Measurements from ENCODE around the gene LRIG2.
"Not testable (repeated sequence)": the region's sequence is repeated elsewhere in the genome, so short reads cannot be mapped to it uniquely, and the experiment has no call there.

DNA sequence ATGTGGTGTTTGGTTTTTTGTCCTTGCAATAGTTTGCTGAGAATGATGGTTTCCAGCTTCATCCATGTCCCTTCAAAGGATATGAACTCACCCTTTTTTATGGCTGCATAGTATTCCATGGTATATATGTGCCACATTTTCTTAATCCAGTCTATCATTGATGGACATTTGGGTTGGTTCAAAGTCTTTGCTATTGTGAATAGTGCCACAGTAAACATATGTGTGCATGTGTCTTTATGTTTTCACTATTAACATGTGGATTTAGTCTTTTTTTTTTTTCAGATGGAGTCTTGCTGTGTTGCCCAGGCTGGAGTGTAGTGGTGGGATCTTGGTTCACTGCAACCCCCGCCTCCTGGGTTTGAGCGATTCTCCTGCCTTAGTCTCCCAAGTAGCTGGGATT is 5.0 kb downstream of the LRIG2 start:
- TF ChIP-seq CTCF (IDR thresholded peaks at IDR 0.05); POLR2A (IDR thresholded peaks at IDR 0.05); EP300 (IDR thresholded peaks at IDR 0.05; ENCODE audit: low read depth): not testable (repeated sequence)

Measured in transverse colon (tissue), 3 donors.